HepG2 (cell line): ENCODE results near the gene KDM6B. TPM values are rescaled to one million over a fixed set of nuclear protein-coding genes. Genes with fewer than 3 reads are reported as not detected.
A peak's percentile ranks its signal among the peaks of the same experiment; 100 is the strongest.

Experiments used
- ATF7-NPFF ChIP-seq: sonication (generic); formaldehyde crosslinking; IDR thresholded peaks from 2 replicates; pipeline ENCODE4 v1.8.1; 2023; ENCODE audit warnings: mild to moderate bottlenecking, low read depth, missing genetic modification reagents, moderate library complexity
- KDM4B ChIP-seq: sonication (generic); formaldehyde crosslinking; IDR thresholded peaks from 2 replicates; pipeline ENCODE4 v1.4.0; 2020; ENCODE audit warnings: missing genetic modification reagents
- MEIS1 ChIP-seq: sonication (generic); formaldehyde crosslinking; IDR thresholded peaks from 2 replicates; pipeline ENCODE4 v1.9.0; 2021; ENCODE audit warnings: mild to moderate bottlenecking, missing genetic modification reagents, moderate library complexity, borderline replicate concordance
- ZMYM3 ChIP-seq: sonication (generic); formaldehyde crosslinking; IDR thresholded peaks from 2 replicates; pipeline ENCODE4 v1.5.1; 2020; ENCODE audit warnings: mild to moderate bottlenecking, missing genetic modification reagents
- ZMYM4 ChIP-seq: sonication (generic); formaldehyde crosslinking; IDR thresholded peaks from 2 replicates; pipeline ENCODE4 v1.8.1; 2023; ENCODE audit warnings: mild to moderate bottlenecking, missing genetic modification reagents
- ZNF207 ChIP-seq: fragments of 450-650 bp; IDR thresholded peaks from 2 replicates; pipeline ENCODE4 v1.6.1; 2016; ENCODE audit warnings: antibody characterized with exemption, borderline replicate concordance
- ZNF329 ChIP-seq: sonication (generic); formaldehyde crosslinking; IDR thresholded peaks from 2 replicates; pipeline ENCODE4 v1.9.0; 2021; ENCODE audit warnings: low read depth, mild to moderate bottlenecking, missing genetic modification reagents
- ZNF367 ChIP-seq: sonication (generic); formaldehyde crosslinking; IDR thresholded peaks from 2 replicates; pipeline ENCODE4 v1.4.0; 2020; ENCODE audit warnings: missing genetic modification reagents, borderline replicate concordance
- ZNF446 ChIP-seq: sonication (generic); formaldehyde crosslinking; IDR thresholded peaks from 2 replicates; pipeline ENCODE4 v1.5.0; 2020; ENCODE audit warnings: mild to moderate bottlenecking, missing genetic modification reagents
- ZNF746 ChIP-seq: sonication (generic); formaldehyde crosslinking; IDR thresholded peaks from 2 replicates; pipeline ENCODE4 v1.8.0; 2022; ENCODE audit warnings: mild to moderate bottlenecking, missing genetic modification reagents
- ZNF761 ChIP-seq: sonication (generic); formaldehyde crosslinking; conservative IDR thresholded peaks from 2 replicates; pipeline ENCODE4 v1.4.0; 2020; ENCODE audit warnings: mild to moderate bottlenecking, missing genetic modification reagents
- ZSCAN12 ChIP-seq: sonication (generic); formaldehyde crosslinking; IDR thresholded peaks from 2 replicates; pipeline ENCODE4 v1.9.0; 2021; ENCODE audit warnings: mild to moderate bottlenecking, missing genetic modification reagents
- ZSCAN9 ChIP-seq: IDR thresholded peaks from 2 replicates; pipeline ENCODE4 v1.6.1; 2016; ENCODE audit warnings: borderline replicate concordance
- ZZZ3 ChIP-seq: sonication (generic); formaldehyde crosslinking; IDR thresholded peaks from 2 replicates; pipeline ENCODE4 v1.4.0; 2020; ENCODE audit warnings: missing genetic modification reagents, mild to moderate bottlenecking, borderline replicate concordance
- polyA plus RNA-seq, 8 experiments: library from polyadenylated mRNA; depleted of rRNA in 3 of 8; stranded (reverse) in 7 of 8; unstranded in 1 of 8; fragments of >200 nt; fragmentation: Illumina TruSeq in 4 of 8; extraction: Trizol in 4 of 8; gene quantifications; 2 replicates each; pipeline versions ENCODE4 v1.2.1 to v1.2.3, GENCODE V29; 2011 to 2016; ENCODE audit warnings: low read depth in 4 of 8, missing spikeins in 1 of 8, mixed read lengths in 1 of 8; ENCODE audit not compliant: insufficient read depth in 1 of 8
- total RNA-seq, 5 experiments: library from RNA; depleted of rRNA; stranded (reverse); fragments of >200 nt; fragmentation: Illumina TruSeq; extraction: Trizol; gene quantifications; 2 replicates each; pipeline ENCODE4 v1.2.3, GENCODE V29; 2016; ENCODE audit warnings: low read depth in 1 of 5
- TF ChIP-seq, protein P1 (sequence below): sonication (generic); formaldehyde crosslinking; IDR thresholded peaks from 2 replicates; pipeline ENCODE4 v1.4.0; 2020; ENCODE audit warnings: missing genetic modification reagents
- TF ChIP-seq, protein P2 (sequence below): sonication (generic); formaldehyde crosslinking; IDR thresholded peaks from 2 replicates; pipeline ENCODE4 v1.4.0; 2020; ENCODE audit warnings: missing genetic modification reagents
- TF ChIP-seq, protein P3 (sequence below): sonication (generic); formaldehyde crosslinking; IDR thresholded peaks from 2 replicates; pipeline ENCODE4 v1.5.0; 2020; ENCODE audit warnings: missing genetic modification reagents, mild to moderate bottlenecking, borderline replicate concordance
- TF ChIP-seq, protein P4 (sequence below): sonication (generic); formaldehyde crosslinking; IDR thresholded peaks from 2 replicates; pipeline ENCODE4 v1.5.1; 2020; ENCODE audit warnings: missing genetic modification reagents, mild to moderate bottlenecking, borderline replicate concordance
- TF ChIP-seq, protein P5 (sequence below): sonication (generic); formaldehyde crosslinking; IDR thresholded peaks from 2 replicates; pipeline ENCODE4 v1.4.0; 2020; ENCODE audit warnings: mild to moderate bottlenecking, low read depth, missing genetic modification reagents
- TF ChIP-seq, protein P6 (sequence below): IDR thresholded peaks from 2 replicates; pipeline ENCODE4 v1.6.1; 2016; ENCODE audit warnings: low read depth

Gene KDM6B
- total and polyA plus RNA-seq, 2 of the 13 experiments (the other 11 are each of a cell fraction or from before 2014, with no cell fraction given) = 1.3 to 2.1 TPM

DNA sequence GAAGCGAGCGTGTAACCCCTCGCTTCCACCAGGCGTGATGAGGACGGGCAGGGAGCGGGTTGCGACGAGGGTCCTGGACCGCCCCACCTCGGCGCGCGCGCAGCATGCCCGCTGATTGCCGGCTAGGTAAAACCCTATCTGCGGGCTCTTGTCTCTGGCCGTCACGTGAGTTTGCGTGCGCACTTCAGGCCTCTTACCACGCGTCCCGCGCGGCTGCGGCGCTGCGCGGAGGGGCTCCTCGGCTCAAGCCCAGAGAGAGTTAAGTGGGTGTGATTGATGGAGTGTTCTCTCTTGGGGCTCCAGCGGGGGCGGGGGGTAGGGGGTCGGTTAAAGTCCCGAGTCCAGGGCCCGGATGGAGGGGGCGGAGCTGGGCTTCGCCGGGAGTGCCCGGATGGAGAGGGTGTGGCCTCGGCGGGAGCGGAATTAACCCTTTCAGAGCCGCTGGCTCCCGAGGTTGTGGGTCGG, 7.9 kb downstream of the KDM6B start (continued):
- TF ChIP-seq ZMYM3 (CRISPR knock-in tag) (no peak), MEIS1 (CRISPR knock-in tag) (peak; percentile 42; the same call in 1 of the 2 replicates), ZNF746 (CRISPR knock-in tag) (peak; percentile 83), ZNF367 (no peak), ZNF761 (no peak), ATF7-NPFF (CRISPR knock-in tag) (0 out of 2 replicates have a peak, but pooled peaks have one; percentile 10), ZSCAN9 (CRISPR knock-in tag) (no peak), ZNF329 (CRISPR knock-in tag) (no peak), ZZZ3 (peak; percentile 52; the same call in 1 of the 2 replicates), ZNF446 (CRISPR knock-in tag) (0 out of 2 replicates have a peak, but pooled peaks have one; percentile 9), KDM4B (CRISPR knock-in tag) (no peak), ZSCAN12 (CRISPR knock-in tag) (no peak), ZNF207 (no peak), ZMYM4 (CRISPR knock-in tag) (no peak)
- TF ChIP-seq, protein P1, sequence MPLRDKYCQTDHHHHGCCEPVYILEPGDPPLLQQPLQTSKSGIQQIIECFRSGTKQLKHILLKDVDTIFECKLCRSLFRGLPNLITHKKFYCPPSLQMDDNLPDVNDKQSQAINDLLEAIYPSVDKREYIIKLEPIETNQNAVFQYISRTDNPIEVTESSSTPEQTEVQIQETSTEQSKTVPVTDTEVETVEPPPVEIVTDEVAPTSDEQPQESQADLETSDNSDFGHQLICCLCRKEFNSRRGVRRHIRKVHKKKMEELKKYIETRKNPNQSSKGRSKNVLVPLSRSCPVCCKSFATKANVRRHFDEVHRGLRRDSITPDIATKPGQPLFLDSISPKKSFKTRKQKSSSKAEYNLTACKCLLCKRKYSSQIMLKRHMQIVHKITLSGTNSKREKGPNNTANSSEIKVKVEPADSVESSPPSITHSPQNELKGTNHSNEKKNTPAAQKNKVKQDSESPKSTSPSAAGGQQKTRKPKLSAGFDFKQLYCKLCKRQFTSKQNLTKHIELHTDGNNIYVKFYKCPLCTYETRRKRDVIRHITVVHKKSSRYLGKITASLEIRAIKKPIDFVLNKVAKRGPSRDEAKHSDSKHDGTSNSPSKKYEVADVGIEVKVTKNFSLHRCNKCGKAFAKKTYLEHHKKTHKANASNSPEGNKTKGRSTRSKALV (CRISPR knock-in tag) = no peak
- TF ChIP-seq, protein P2, sequence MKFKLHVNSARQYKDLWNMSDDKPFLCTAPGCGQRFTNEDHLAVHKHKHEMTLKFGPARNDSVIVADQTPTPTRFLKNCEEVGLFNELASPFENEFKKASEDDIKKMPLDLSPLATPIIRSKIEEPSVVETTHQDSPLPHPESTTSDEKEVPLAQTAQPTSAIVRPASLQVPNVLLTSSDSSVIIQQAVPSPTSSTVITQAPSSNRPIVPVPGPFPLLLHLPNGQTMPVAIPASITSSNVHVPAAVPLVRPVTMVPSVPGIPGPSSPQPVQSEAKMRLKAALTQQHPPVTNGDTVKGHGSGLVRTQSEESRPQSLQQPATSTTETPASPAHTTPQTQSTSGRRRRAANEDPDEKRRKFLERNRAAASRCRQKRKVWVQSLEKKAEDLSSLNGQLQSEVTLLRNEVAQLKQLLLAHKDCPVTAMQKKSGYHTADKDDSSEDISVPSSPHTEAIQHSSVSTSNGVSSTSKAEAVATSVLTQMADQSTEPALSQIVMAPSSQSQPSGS = no peak
- TF ChIP-seq, protein P3, sequence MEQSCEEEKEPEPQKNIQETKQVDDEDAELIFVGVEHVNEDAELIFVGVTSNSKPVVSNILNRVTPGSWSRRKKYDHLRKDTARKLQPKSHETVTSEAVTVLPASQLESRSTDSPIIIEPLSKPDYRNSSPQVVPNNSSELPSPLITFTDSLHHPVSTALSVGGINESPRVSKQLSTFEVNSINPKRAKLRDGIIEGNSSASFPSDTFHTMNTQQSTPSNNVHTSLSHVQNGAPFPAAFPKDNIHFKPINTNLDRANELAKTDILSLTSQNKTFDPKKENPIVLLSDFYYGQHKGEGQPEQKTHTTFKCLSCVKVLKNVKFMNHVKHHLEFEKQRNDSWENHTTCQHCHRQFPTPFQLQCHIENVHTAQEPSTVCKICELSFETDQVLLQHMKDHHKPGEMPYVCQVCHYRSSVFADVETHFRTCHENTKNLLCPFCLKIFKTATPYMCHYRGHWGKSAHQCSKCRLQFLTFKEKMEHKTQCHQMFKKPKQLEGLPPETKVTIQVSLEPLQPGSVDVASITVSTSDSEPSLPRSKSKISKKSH (CRISPR knock-in tag) = no peak; the same call in 1 of the 2 replicates
- TF ChIP-seq, protein P4, sequence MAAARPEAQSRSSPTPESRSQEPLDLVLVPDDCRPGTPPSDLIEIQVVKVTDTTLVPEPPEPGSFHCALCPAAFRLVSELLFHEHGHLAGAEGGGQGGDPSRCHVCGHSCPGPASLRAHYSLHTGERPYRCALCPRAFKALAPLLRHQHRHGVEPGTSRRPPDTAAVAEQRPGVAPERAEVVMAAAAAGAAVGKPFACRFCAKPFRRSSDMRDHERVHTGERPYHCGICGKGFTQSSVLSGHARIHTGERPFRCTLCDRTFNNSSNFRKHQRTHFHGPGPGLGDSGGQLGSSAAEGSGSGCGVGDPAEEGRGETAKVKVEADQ (CRISPR knock-in tag) = no peak
- TF ChIP-seq, protein P5, sequence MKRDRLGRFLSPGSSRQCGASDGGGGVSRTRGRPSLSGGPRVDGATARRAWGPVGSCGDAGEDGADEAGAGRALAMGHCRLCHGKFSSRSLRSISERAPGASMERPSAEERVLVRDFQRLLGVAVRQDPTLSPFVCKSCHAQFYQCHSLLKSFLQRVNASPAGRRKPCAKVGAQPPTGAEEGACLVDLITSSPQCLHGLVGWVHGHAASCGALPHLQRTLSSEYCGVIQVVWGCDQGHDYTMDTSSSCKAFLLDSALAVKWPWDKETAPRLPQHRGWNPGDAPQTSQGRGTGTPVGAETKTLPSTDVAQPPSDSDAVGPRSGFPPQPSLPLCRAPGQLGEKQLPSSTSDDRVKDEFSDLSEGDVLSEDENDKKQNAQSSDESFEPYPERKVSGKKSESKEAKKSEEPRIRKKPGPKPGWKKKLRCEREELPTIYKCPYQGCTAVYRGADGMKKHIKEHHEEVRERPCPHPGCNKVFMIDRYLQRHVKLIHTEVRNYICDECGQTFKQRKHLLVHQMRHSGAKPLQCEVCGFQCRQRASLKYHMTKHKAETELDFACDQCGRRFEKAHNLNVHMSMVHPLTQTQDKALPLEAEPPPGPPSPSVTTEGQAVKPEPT = no peak
- TF ChIP-seq, protein P6, sequence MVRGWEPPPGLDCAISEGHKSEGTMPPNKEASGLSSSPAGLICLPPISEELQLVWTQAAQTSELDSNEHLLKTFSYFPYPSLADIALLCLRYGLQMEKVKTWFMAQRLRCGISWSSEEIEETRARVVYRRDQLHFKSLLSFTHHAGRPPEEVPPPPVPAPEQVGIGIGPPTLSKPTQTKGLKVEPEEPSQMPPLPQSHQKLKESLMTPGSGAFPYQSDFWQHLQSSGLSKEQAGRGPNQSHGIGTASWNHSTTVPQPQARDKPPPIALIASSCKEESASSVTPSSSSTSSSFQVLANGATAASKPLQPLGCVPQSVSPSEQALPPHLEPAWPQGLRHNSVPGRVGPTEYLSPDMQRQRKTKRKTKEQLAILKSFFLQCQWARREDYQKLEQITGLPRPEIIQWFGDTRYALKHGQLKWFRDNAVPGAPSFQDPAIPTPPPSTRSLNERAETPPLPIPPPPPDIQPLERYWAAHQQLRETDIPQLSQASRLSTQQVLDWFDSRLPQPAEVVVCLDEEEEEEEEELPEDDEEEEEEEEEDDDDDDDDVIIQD = no peak
